A549 (cell line): Measurements from ENCODE around the gene FRMD6.

Experiments
- POLR2A ChIP-seq: IDR thresholded peaks from 2 replicates; pipeline ENCODE4 v1.6.1; 2012; ENCODE audit warnings: mild to moderate bottlenecking, low read length
- TF ChIP-seq, protein P1 (sequence below): IDR thresholded peaks from 2 replicates; pipeline ENCODE4 v1.6.1; 2012
- TF ChIP-seq, protein P2 (sequence below): fragments of 200-600 bp; sonication (generic); IDR thresholded peaks from 2 replicates; pipeline ENCODE4 v1.6.1; 2016; ENCODE audit warnings: antibody characterized with exemption, mild to moderate bottlenecking, moderate library complexity
- TF ChIP-seq, protein P3 (sequence below): IDR thresholded peaks from 2 replicates; pipeline ENCODE4 v1.6.1; 2012
- TF ChIP-seq, protein P4 (sequence below): fragments of >200 bp; sonication (Bioruptor Twin); formaldehyde crosslinking; IDR thresholded peaks from 3 replicates; pipeline ENCODE4 v1.5.1; 2016

DNA sequence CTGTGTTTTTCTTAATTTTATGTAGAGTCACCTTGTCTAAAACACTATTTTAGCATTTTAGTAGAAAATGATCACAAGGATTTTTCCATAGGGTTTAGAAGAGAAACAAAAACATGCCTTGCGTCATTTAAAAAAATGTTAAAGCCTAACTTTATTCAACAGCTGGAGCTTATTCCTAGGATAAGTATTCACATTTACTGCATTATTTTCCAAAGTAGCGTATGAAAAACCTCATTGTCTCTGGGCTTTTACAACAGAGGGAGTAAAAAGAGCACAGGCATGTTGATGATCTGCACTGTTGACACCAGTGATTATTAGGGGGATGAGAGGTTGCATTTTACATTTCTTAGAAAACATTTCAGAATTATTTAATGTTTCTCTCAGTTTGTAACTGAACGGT lies 66.1 kb downstream of the FRMD6 start:
- TF ChIP-seq, protein P1, sequence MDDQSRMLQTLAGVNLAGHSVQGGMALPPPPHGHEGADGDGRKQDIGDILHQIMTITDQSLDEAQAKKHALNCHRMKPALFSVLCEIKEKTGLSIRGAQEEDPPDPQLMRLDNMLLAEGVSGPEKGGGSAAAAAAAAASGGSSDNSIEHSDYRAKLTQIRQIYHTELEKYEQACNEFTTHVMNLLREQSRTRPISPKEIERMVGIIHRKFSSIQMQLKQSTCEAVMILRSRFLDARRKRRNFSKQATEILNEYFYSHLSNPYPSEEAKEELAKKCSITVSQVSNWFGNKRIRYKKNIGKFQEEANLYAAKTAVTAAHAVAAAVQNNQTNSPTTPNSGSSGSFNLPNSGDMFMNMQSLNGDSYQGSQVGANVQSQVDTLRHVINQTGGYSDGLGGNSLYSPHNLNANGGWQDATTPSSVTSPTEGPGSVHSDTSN, result no peak
- TF ChIP-seq, protein P2, sequence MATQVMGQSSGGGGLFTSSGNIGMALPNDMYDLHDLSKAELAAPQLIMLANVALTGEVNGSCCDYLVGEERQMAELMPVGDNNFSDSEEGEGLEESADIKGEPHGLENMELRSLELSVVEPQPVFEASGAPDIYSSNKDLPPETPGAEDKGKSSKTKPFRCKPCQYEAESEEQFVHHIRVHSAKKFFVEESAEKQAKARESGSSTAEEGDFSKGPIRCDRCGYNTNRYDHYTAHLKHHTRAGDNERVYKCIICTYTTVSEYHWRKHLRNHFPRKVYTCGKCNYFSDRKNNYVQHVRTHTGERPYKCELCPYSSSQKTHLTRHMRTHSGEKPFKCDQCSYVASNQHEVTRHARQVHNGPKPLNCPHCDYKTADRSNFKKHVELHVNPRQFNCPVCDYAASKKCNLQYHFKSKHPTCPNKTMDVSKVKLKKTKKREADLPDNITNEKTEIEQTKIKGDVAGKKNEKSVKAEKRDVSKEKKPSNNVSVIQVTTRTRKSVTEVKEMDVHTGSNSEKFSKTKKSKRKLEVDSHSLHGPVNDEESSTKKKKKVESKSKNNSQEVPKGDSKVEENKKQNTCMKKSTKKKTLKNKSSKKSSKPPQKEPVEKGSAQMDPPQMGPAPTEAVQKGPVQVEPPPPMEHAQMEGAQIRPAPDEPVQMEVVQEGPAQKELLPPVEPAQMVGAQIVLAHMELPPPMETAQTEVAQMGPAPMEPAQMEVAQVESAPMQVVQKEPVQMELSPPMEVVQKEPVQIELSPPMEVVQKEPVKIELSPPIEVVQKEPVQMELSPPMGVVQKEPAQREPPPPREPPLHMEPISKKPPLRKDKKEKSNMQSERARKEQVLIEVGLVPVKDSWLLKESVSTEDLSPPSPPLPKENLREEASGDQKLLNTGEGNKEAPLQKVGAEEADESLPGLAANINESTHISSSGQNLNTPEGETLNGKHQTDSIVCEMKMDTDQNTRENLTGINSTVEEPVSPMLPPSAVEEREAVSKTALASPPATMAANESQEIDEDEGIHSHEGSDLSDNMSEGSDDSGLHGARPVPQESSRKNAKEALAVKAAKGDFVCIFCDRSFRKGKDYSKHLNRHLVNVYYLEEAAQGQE, result no peak
- TF ChIP-seq POLR2A, result no peak
- TF ChIP-seq, protein P3, sequence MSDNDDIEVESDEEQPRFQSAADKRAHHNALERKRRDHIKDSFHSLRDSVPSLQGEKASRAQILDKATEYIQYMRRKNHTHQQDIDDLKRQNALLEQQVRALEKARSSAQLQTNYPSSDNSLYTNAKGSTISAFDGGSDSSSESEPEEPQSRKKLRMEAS, result no peak
- TF ChIP-seq, protein P4, sequence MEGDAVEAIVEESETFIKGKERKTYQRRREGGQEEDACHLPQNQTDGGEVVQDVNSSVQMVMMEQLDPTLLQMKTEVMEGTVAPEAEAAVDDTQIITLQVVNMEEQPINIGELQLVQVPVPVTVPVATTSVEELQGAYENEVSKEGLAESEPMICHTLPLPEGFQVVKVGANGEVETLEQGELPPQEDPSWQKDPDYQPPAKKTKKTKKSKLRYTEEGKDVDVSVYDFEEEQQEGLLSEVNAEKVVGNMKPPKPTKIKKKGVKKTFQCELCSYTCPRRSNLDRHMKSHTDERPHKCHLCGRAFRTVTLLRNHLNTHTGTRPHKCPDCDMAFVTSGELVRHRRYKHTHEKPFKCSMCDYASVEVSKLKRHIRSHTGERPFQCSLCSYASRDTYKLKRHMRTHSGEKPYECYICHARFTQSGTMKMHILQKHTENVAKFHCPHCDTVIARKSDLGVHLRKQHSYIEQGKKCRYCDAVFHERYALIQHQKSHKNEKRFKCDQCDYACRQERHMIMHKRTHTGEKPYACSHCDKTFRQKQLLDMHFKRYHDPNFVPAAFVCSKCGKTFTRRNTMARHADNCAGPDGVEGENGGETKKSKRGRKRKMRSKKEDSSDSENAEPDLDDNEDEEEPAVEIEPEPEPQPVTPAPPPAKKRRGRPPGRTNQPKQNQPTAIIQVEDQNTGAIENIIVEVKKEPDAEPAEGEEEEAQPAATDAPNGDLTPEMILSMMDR, result no peak
